ENCODE results near the gene PCBP3.

The PCBP3 gene

DNA sequence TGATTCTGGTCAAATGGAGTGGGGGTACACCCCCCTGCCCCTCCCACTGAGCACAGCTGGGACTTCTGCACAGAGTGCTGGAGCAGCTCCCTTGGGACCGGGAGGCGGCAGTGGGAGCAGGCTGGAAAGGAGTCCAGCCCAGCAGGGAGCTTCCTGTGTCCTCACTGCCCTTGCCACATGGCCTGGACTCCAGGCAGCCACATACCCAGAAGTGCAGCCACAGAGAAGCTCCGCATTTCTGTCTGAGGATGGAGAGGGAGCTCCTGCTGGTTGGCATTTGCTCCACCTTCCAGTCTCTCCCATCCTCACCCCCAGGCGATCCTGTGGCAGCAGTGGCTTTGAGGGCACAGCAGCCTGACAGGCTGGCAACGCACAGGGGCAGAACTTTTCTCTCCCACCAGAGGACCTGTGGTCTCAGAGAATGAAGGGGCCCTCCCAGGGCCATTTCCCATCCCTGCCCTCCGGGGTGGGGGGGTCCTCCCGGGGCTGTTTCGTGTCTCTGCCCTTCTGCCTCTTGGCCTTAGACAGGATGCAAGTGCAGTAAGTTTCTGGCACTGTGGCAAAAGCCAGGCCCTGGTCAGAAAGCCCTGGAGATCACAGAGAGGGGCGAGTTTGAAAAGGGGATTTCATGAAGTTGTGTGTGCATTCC, 234.4 kb downstream of the PCBP3 start:
- Histone ChIP-seq H3K27ac (ENCODE audit: low read length) (no peak overlapping the region), H3K4me3 (ENCODE audit: low read depth in 1 of 2, low read length in 2 of 2) (no peak overlapping the region), H3K79me2 (ENCODE audit: insufficient read depth, low read length) (no peaks in the 10 kb centered on the region), H3K9ac (ENCODE audit: low read depth, low read length) (no peak overlapping the region), H3K27me3 (ENCODE audit: insufficient read depth, low read length, poor library complexity) (no peaks in the 10 kb centered on the region), H4K20me1 (ENCODE audit: insufficient read depth, low read length) (peaks cover 8% of the 10 kb centered on the region), H3K4me2 (ENCODE audit: insufficient read depth, low read length) (no peak overlapping the region), H3K4me1 (ENCODE audit: insufficient read depth, low read length) (no peaks in the 10 kb centered on the region), H2AFZ (ENCODE audit: low read depth, low read length) (no peak overlapping the region), H3K36me3 (ENCODE audit: insufficient read depth, low read length) (no peaks in the 10 kb centered on the region), H3K9me3 (ENCODE audit: insufficient read depth, low read length, severe bottlenecking) (no peaks in the 10 kb centered on the region)
- TF ChIP-seq CTCF (IDR thresholded peaks at IDR 0.05; ENCODE audit: borderline replicate concordance, extremely low read depth, low read length, poor library complexity, severe bottlenecking): no peak
- TF ChIP-seq EZH2 (IDR thresholded peaks at IDR 0.05; ENCODE audit: borderline replicate concordance, low read depth, low read length, severe bottlenecking): no peak
- DNase-seq: no peak
- ATAC-seq (ENCODE audit: insufficient read depth, low read depth): no peak

DNA sequence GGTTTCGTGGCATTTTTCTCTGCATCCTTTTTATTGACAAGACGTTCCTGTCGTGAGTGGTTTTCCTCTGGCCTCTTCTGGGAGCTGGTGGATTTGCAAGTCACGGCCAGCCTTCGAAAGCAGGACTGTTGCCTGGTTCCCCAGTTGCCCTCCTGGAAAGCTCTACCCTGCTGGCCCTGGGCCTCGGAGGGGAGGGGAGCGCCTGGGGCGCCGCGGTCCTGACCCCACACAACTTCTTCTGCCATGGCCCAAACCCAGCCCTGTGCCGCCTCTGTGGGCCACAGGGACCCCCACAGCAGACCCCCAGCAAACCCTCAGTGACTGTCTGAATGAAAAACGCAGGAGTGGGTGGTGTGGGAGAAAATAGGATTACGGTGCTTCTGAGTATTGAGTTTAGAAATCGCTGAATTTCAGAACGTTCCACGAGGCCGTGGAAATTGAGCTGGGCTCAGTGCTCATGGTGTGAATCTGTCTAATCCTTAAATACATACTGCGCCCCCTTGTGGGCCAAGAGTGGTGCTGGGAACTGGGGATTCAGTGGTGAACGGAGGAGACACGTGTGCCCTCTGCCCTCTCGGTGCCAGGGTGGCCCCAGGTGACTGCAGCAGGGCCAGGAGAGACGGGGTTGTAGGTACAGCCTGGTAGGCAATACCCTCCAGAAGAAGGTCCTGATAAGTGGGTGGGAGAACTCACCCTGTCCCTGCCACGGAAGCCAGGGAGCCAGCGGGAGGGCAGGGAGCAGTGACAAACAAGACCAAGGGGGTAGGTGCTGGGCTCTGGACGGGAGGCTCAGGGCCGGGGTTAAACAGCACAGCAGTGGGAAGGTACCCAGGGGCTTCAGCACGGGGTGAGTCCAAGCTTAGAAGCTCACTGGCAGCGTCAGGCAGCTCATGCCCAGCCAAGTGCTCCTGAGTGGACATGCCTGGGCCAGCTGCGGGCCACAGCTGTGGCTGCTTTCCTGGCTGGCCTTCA, 236.9 kb downstream of the PCBP3 start:
- Histone ChIP-seq H3K9me3 (ENCODE audit: insufficient read depth, low read length, severe bottlenecking) (no peaks in the 10 kb centered on the region), H3K27ac (ENCODE audit: low read length) (no peak overlapping the region), H3K4me3 (ENCODE audit: low read depth in 1 of 2, low read length in 2 of 2) (no peak overlapping the region), H3K36me3 (ENCODE audit: insufficient read depth, low read length) (no peaks in the 10 kb centered on the region), H3K4me1 (ENCODE audit: insufficient read depth, low read length) (0 out of 2 replicates have a peak, but pooled peaks cover under 1% of the 10 kb centered on the region), H3K9ac (ENCODE audit: low read depth, low read length) (no peak overlapping the region), H3K79me2 (ENCODE audit: insufficient read depth, low read length) (no peaks in the 10 kb centered on the region), H2AFZ (ENCODE audit: low read depth, low read length) (no peak overlapping the region), H3K27me3 (ENCODE audit: insufficient read depth, low read length, poor library complexity) (no peaks in the 10 kb centered on the region), H4K20me1 (ENCODE audit: insufficient read depth, low read length) (peaks cover 11% of the 10 kb centered on the region), H3K4me2 (ENCODE audit: insufficient read depth, low read length) (no peak overlapping the region)
- ATAC-seq (ENCODE audit: insufficient read depth, low read depth): peak; percentile 92
- TF ChIP-seq EZH2 (IDR thresholded peaks at IDR 0.05; ENCODE audit: borderline replicate concordance, low read depth, low read length, severe bottlenecking) (no peak), CTCF (IDR thresholded peaks at IDR 0.05; ENCODE audit: borderline replicate concordance, extremely low read depth, low read length, poor library complexity, severe bottlenecking) (peak; percentile 78)
- peak; percentile 66 for DNase-seq

GRCh38 chr21:45882645-45883044, 239.1 kb downstream of the PCBP3 start:
- Histone ChIP-seq H2AFZ (ENCODE audit: low read depth, low read length) (no peak overlapping the region), H3K27ac (ENCODE audit: low read length) (no peak overlapping the region), H3K79me2 (ENCODE audit: insufficient read depth, low read length) (no peaks in the 10 kb centered on the region), H3K9ac (ENCODE audit: low read depth, low read length) (no peak overlapping the region), H3K9me3 (ENCODE audit: insufficient read depth, low read length, severe bottlenecking) (no peaks in the 10 kb centered on the region), H3K4me2 (ENCODE audit: insufficient read depth, low read length) (no peak overlapping the region), H3K36me3 (ENCODE audit: insufficient read depth, low read length) (no peaks in the 10 kb centered on the region), H3K4me3 (ENCODE audit: low read depth in 1 of 2, low read length in 2 of 2) (no peak overlapping the region), H3K4me1 (ENCODE audit: insufficient read depth, low read length) (peaks cover 23% of the 10 kb centered on the region), H3K27me3 (ENCODE audit: insufficient read depth, low read length, poor library complexity) (no peaks in the 10 kb centered on the region), H4K20me1 (ENCODE audit: insufficient read depth, low read length) (peaks cover 20% of the 10 kb centered on the region)
- DNase-seq (no peak), ATAC-seq (ENCODE audit: insufficient read depth, low read depth) (no peak)
- TF ChIP-seq EZH2 (IDR thresholded peaks at IDR 0.05; ENCODE audit: borderline replicate concordance, low read depth, low read length, severe bottlenecking) (no peak), CTCF (IDR thresholded peaks at IDR 0.05; ENCODE audit: borderline replicate concordance, extremely low read depth, low read length, poor library complexity, severe bottlenecking) (no peak)
